Activated CD8-positive, alpha-beta memory T cell treated with anti-CD3 and anti-CD28 coated beads, Interleukin-2, amount 10 ng/mL, durations not matched to agents 7 days and 5 days (primary cell): ENCODE measurements around the gene MROH2A. TPM values are rescaled to one million over a fixed set of nuclear protein-coding genes. Genes with fewer than 3 reads are reported as not detected.

Experiments
- ATAC-seq: fragments of 150-1000 bp; cut with Tn5 transposase; one replicate; pipeline ENCODE4 v1.10.0; 2021; ENCODE audit warnings: moderate library complexity
- CTCF ChIA-PET: fragments of 350-600 bp; sonication (Branson Sonifier 250); formaldehyde crosslinking; loops from one replicate; lab custom pipeline; 2021; ENCODE audit warnings: antibody characterized with exemption; lab: Charles Lee
- DNase-seq: peaks from one replicate; pipeline ENCODE4 v3.0.0-alpha.2; 2020
- H3K27ac Mint-ChIP-seq: one replicate; pipeline ENCODE4 v1.8.0; 2021; ENCODE audit warnings: mild to moderate bottlenecking, mixed read lengths
- H3K27me3 Mint-ChIP-seq: one replicate; pipeline ENCODE4 v1.8.0; 2021; ENCODE audit warnings: mixed read lengths
- H3K36me3 Mint-ChIP-seq: one replicate; pipeline ENCODE4 v1.8.0; 2021; ENCODE audit warnings: mild to moderate bottlenecking, mixed read lengths
- H3K4me1 Mint-ChIP-seq: one replicate; pipeline ENCODE4 v1.8.0; 2021; ENCODE audit warnings: mixed read lengths
- H3K4me3 Mint-ChIP-seq: one replicate; pipeline ENCODE4 v1.8.0; 2021; ENCODE audit warnings: mild to moderate bottlenecking, moderate library complexity, mixed read lengths
- H3K9me3 Mint-ChIP-seq: one replicate; pipeline ENCODE4 v1.8.0; 2022; ENCODE audit warnings: low read depth, mixed read lengths
- total RNA-seq, 2 experiments: library from RNA; stranded (reverse); gene quantifications; one replicate each; pipeline ENCODE4 v1.2.3, GENCODE V29; 2021

The MROH2A gene
- total RNA-seq, 2 experiments from 2014 or later, result not detected

DNA sequence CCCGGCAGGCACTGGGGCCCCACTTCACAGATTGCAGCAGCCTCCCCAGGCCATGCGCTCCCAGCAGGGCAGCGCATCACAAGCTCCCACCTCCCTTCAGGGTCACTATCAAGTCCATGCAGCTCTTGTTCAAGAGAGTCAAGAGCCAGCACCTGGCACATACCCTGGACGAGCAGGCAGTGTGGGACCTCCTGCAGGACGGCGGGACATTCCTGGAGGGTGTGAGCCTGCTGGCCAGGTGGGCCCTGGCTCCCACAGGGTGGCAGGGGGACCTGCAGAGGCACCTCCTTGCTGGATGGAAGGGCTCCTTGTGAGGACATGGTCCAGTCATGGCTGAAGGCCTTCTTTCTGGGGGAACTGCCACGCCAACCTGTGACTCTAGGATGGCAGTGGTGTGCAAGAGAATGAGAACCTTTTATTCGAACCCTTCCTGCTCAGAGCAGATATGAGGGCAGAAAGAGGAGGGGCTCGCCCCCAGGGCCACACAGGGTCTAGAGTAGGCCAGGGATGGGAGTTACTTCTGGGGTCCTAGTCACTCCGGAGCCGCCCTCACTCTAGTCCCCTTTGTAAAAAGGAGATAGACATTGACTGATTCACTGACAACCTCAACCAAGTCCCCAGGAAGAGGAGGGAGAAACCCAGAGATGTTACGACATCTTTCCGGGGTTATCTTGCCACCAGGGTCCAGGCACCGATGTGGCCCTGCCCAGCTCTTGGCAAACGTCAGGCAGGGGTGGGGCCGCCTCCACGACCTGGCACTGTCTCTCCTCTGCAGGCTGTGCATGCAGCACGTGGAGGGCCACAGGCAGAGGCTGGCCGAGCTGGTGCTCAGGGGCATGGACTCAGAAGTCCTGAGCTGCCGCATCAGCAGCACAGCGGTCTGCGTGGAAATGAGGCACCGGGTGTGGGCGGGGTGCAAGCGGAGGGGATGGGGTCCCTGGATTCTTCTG is 44.9 kb downstream of the MROH2A start:
- Mint-ChIP-seq H3K27ac (no peak overlapping the region), H3K4me3 (no peak overlapping the region), H3K27me3 (peaks cover 10% of the 10 kb centered on the region), H3K36me3 (no peaks in the 10 kb centered on the region), H3K4me1 (no peaks in the 10 kb centered on the region), H3K9me3 (no peaks in the 10 kb centered on the region)
- no peak for DNase-seq
- CTCF ChIA-PET, result no interaction called here
- no peak for ATAC-seq

DNA sequence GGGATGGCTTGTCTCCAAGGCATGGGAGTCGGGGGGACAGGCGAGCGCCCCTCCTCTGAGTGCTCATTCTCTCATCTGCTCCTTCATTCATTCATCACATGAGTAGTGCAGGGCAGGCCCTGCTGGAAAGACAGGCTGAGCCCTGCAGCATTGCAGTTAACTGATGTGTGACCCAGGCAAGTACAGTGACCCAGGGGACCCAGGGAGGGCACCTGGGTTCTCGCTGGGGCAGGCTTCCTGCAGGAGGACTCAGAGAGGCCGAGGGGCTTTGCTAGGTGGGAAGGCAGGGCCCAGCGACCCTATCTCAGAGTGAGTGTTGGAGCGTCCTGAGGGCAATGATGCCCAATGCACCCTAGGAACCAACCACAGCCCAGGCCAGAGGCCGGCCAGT is 45.6 kb downstream of the MROH2A start:
- no peak for DNase-seq
- Mint-ChIP-seq H3K36me3 (no peaks in the 10 kb centered on the region), H3K27ac (no peak overlapping the region), H3K4me3 (no peak overlapping the region), H3K4me1 (no peaks in the 10 kb centered on the region), H3K9me3 (no peaks in the 10 kb centered on the region), H3K27me3 (peaks cover 10% of the 10 kb centered on the region)
- CTCF ChIA-PET, result no interaction called here
- no peak for ATAC-seq

DNA sequence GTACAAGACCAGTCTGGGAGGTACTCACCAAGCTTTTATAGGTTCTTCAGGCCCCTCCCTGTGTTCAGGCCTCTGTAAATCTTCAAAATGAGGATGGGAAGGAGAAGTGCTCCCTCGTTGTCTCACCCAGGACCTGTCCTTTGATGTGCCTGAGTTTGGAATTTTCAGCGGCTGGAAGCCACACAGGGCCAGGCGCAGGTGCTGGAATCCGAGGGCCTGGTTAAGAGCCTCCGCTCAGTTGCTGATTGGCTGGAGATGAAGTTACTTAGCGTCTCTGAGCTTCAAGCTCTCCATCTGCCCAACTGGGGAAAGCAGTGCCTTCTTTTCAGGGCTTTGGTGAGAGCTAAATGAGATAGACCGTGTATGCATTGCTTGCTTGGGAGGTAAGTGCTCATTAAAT is 46.2 kb downstream of the MROH2A start:
- CTCF ChIA-PET, result no interaction called here
- H3K4me3 Mint-ChIP-seq, result no peak overlapping the region
- H3K27ac Mint-ChIP-seq, result no peak overlapping the region
- no peaks in the 10 kb centered on the region for H3K4me1 Mint-ChIP-seq
- no peak for ATAC-seq
- no peaks in the 10 kb centered on the region for H3K9me3 Mint-ChIP-seq
- H3K36me3 Mint-ChIP-seq, result no peaks in the 10 kb centered on the region
- no peak for DNase-seq
- H3K27me3 Mint-ChIP-seq, result peaks cover 10% of the 10 kb centered on the region

DNA sequence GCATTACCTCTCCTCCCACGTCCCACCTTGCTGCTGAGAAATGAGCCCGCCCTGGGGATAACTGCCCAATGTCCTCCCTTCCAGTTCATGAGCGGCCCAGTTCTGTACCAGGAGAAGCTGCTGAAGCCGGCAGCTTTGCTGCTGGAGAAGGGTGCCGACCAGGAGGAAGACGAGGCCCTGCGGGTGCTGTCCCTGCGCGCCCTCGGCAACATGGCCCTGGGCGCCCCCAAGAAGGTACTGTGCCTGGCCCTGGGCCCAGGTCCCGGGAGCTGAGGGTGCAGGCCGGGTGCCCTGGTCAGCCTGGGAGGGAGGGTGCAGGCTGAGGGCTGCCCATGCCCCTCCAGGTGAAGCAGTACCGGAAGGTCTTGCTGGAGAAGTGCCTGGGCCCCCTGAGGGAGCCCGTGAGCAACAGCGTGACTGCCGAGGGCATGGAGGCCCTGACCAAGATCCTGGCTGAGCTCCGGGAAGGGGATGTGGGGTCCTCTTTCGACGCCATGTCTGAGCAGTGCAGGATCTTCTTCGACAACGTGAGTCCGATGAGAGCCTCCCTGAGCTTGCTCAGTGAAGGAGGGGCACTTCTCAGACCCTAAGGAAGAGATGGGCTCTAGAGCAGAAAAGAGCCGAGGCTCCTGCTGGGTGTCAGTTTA is 50.5 kb downstream of the MROH2A start:
- Mint-ChIP-seq H3K4me3 (no peak overlapping the region), H3K27ac (no peak overlapping the region), H3K27me3 (peaks cover 10% of the 10 kb centered on the region), H3K9me3 (no peaks in the 10 kb centered on the region), H3K36me3 (peaks cover 2% of the 10 kb centered on the region), H3K4me1 (no peaks in the 10 kb centered on the region)
- CTCF ChIA-PET, result no interaction called here
- DNase-seq, result no peak
- ATAC-seq, result no peak

DNA sequence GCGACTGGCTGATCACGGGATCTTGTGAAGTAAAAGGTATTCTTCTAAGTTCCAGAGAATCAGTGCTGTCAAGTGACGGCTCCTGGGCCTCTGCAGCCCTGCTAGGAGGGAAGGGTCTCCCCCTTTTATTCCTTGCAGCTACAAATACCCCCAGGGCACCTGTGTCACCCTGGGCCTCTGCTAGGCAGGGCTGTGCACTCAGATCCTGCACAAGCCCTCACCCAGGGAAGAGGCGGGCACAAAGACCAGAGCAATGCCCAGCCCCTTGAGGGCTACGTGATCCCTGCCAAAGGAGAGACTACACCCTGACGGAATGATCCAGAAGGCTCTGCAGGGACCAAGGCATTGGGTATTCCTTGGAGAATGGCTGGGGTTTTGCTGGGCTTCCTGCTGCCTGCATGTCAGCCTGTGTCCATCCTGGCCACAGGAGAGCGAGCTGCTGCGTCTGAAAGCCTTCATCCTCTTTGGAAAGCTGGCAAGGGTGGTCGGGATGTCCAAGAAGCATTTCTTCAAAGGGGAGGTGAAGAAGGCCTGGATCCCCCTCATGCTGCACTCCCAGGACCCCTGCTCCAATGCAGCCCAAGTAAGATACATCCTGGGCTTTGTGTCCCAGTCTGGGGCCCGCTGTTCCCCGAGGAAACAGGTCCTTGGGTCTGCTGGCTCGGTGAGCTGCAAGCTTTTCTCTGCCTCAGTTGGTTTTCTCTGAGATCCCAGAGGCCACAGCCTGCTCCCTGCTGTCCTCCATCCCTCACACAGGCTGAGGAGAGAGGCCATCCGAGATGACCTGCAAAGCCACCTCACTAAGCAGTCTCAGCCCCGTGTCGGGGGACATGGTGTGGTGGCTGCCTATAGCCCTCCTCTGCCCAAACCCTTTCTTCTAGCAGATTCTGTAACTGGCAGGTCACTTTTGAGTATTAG is 51.3 kb downstream of the MROH2A start:
- Mint-ChIP-seq H3K27ac (no peak overlapping the region), H3K27me3 (peaks cover 8% of the 10 kb centered on the region), H3K36me3 (peaks cover 4% of the 10 kb centered on the region), H3K9me3 (no peaks in the 10 kb centered on the region), H3K4me3 (no peak overlapping the region), H3K4me1 (no peaks in the 10 kb centered on the region)
- no peak for DNase-seq
- CTCF ChIA-PET, result no interaction called here
- ATAC-seq, result no peak

DNA sequence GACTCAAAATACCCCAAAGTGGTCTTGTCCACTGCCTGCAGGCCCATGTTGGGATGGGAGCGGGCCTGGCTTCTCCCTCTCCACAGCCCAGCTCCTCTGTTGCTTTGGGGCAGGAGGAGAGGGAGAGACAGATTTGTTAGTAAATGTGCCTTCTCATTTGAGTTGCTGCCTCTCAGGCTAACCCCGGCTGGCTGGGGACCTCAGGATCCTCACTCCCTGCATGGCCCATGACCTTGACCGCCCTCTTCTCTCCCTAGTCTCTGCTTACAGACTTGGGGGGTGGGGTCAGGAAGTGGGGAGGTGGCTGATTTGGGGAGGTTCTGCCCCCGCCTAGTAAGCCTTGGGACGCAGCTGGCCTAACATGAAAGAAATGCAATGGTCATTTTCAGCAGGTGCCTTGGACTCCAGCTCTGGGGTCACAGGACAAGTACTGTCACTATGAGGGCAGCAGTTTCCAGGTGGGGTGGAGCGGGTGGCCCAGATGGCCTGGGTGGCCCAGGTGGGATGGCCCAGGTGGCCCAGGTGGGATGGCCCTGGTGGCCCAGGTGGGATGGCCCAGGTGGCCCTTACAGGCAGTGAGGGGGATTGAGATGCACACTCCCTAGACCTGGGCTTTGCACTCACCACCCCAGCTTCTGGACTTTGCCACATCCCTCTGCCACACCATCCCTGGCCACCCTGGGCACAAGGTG is 52.1 kb downstream of the MROH2A start:
- Mint-ChIP-seq H3K36me3 (peaks cover 10% of the 10 kb centered on the region), H3K4me1 (peaks cover 1% of the 10 kb centered on the region), H3K4me3 (no peak overlapping the region), H3K27me3 (peaks cover 6% of the 10 kb centered on the region), H3K27ac (no peak overlapping the region), H3K9me3 (no peaks in the 10 kb centered on the region)
- ATAC-seq, result no peak
- CTCF ChIA-PET, result no interaction called here
- DNase-seq, result no peak

DNA sequence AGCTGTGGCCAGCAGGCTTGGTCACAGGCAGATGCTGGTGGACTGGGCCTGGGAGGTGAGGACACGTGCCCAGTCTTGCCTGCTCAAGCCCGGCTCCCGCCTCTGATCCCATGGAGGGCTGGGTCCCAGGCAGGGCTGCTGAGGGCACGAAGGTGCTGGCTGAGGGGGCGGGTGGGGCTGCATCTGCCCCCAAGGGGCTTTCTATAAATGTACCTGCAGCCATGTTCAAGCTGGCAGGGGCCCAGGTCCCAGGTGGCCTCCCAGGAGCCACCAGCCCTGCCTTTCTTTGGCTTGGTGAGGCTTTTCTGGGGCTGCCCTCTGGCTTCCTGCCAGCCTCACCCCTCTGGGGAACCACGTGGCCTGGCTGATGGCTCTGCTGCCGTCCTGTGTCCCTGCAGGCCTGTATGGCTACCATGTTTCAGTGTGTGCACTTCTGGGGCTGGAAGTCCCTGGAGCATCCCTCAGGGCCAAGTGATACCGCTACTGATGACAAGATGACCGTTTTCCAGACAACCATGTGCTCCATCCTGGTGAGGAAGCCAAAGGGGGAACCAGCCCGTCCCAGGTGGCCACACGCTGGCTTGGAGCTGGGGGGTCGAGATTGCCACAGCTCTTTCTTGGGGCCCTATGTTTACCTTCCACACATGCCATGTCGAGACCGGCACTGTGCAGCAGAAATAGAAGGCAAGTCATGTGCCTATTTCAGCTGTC is 53.0 kb downstream of the MROH2A start:
- Mint-ChIP-seq H3K36me3 (peaks cover 14% of the 10 kb centered on the region), H3K27ac (no peak overlapping the region), H3K4me3 (no peak overlapping the region), H3K27me3 (peaks cover 3% of the 10 kb centered on the region), H3K9me3 (no peaks in the 10 kb centered on the region), H3K4me1 (peaks cover 1% of the 10 kb centered on the region)
- ATAC-seq, result no peak
- CTCF ChIA-PET, result no interaction called here
- DNase-seq, result no peak

DNA sequence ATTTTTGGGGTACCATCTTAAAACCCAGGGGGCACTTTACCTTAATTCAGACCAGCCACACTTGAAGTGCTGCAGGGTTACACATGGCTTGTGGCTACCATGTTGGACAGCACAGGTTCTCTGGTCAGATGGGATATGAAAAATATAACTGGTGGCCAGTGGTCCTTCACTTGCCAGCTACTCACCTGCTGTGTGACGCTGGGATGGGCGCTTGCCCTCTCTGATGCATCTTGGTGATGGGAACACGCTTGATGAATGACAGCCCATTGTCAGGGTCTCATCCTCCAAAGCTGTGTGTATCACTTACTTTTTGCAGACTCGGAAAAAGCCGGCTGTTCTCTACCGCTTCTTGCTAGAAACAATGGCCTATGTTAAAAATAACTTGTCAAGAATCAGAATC is 53.7 kb downstream of the MROH2A start:
- H3K27me3 Mint-ChIP-seq, result no peaks in the 10 kb centered on the region
- no peak overlapping the region for H3K4me3 Mint-ChIP-seq
- H3K36me3 Mint-ChIP-seq, result peaks cover 20% of the 10 kb centered on the region
- H3K4me1 Mint-ChIP-seq, result peaks cover 1% of the 10 kb centered on the region
- no peak for ATAC-seq
- no peak overlapping the region for H3K27ac Mint-ChIP-seq
- DNase-seq, result no peak
- CTCF ChIA-PET, result no interaction called here
- no peaks in the 10 kb centered on the region for H3K9me3 Mint-ChIP-seq

DNA sequence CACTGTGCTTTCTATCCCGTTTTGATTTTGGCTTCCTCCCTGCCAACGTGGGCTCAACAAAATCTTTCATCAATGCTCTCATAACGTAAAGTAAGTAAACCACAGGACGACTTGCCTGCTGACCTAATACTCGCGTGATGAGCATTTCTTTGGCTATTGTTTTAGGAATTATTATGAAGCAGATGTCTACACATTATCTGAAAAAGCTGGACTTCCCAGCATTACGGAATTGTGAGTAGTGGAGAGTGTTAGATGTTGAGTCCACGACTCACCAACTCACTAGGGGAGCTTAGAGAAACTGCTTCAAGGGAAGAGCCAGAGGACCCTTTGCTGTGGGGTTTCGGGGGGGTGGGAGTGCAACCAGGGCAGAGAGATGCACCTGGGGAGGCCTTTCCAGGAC is 54.3 kb downstream of the MROH2A start:
- H3K9me3 Mint-ChIP-seq, result no peaks in the 10 kb centered on the region
- peaks cover 1% of the 10 kb centered on the region for H3K4me1 Mint-ChIP-seq
- no peak for ATAC-seq
- CTCF ChIA-PET, result no interaction called here
- no peak for DNase-seq
- no peaks in the 10 kb centered on the region for H3K27me3 Mint-ChIP-seq
- H3K36me3 Mint-ChIP-seq, result peaks cover 25% of the 10 kb centered on the region
- H3K4me3 Mint-ChIP-seq, result no peak overlapping the region
- H3K27ac Mint-ChIP-seq, result no peak overlapping the region

DNA sequence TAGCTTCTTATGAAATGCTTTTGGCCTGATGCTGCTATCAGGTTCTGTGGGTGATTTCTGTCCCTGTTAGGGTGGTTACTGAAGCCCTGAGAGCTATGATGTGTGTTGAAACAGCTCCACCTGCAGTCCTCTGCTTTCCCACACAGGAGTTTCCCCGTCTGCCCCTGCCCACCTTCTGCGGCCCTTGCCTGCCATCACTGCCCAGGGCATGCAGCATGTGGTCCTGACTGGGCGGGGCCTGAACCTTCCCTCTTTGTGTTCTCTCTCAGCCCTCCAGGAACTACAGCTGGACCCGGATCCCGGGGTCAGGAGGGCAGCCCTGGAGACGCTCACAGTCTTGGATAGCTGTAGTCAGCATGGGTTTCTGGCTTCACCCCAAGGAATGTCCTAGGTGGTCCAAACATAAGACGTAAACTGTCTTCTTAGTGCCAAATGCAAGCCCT is 54.8 kb downstream of the MROH2A start:
- no peak overlapping the region for H3K4me3 Mint-ChIP-seq
- CTCF ChIA-PET, result no interaction called here
- DNase-seq (no peak), ATAC-seq (no peak)
- H3K27ac Mint-ChIP-seq, result no peak overlapping the region
- no peaks in the 10 kb centered on the region for H3K27me3 Mint-ChIP-seq
- H3K4me1 Mint-ChIP-seq, result peaks cover 3% of the 10 kb centered on the region
- no peaks in the 10 kb centered on the region for H3K9me3 Mint-ChIP-seq
- peaks cover 29% of the 10 kb centered on the region for H3K36me3 Mint-ChIP-seq

DNA sequence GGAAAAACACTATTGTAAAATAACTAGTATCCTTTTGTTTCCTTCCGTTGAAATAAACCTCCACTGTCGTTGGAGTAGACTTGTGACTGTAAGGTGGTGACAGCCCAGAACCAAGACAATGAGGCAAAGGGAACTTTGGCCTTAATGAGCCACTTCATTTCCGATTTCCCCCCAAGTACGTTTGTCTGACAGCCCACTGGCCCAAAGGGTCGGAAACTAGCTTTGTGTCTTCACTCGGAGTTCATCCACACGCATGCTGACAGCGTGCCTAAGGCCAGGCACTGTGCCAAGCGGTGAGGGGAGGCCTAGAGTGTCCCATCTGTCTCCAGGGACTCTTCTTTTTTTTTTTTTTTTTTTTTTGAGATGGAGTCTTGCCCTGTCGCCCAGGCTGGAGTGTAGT is 55.2 kb downstream of the MROH2A start:
- ATAC-seq (no peak), DNase-seq (no peak)
- peaks cover 33% of the 10 kb centered on the region for H3K36me3 Mint-ChIP-seq
- peaks cover 8% of the 10 kb centered on the region for H3K4me1 Mint-ChIP-seq
- CTCF ChIA-PET, result no interaction called here
- no peaks in the 10 kb centered on the region for H3K27me3 Mint-ChIP-seq
- no peak overlapping the region for H3K4me3 Mint-ChIP-seq
- no peaks in the 10 kb centered on the region for H3K9me3 Mint-ChIP-seq
- H3K27ac Mint-ChIP-seq, result no peak overlapping the region
